PC-9 (cell line): ENCODE measurements around the gene TUBB4B.

Experiments
- EZH2 ChIP-seq: fragments of 200-600 bp; sonication (generic); IDR thresholded peaks from 2 replicates; pipeline ENCODE4 v1.8.0; 2017; ENCODE audit warnings: antibody characterized with exemption, low read depth
- TF ChIP-seq, protein P1 (sequence below): fragments of 200-600 bp; sonication (generic); conservative IDR thresholded peaks from 2 replicates; pipeline ENCODE4 v1.6.1; 2017; ENCODE audit warnings: mixed run types, antibody characterized with exemption, mild to moderate bottlenecking, moderate library complexity

DNA sequence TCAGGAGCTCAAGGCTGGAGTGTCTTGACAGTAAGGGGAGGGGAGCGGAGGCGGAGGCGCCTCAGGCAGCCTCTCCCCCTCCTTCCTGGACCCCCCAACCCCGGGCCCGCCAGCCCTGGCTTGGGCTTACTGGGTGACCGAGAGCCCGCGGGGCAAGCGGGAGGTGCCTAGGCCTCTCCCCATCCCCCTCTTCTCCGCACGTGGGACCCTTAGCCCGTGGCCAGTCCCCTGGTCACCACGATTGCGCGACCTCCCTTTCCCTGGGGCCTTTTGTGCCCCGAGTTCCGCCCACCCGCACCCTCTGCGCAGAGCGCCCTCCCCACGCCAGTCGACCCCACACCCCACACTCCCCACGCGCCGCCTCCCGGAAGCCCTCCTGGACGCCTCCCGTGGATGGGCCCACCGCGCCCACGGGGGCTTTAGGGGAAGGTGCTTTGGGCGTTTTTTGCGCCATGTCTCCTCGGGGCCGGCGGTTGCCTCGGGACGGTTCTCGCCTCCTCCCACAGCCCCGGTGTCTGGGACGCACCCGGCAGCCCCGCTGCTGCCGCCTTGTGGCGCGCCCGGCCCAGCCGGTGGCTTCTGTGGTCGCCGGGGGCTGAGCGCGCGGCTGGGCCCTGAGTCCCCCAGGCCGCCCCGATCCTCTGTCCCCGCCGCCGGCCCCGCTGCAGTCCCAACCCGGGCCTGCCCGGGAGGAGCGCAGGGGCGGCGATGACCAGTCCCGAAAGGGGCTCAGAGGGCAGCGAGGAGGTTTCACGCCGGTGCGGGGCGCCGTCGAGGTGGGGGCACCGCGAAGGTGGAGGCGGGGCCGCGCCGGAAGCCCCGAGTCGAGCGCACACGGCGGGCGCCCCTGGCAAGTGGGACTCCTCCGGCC lies 39.6 kb downstream of the TUBB4B start:
- TF ChIP-seq, protein P1, sequence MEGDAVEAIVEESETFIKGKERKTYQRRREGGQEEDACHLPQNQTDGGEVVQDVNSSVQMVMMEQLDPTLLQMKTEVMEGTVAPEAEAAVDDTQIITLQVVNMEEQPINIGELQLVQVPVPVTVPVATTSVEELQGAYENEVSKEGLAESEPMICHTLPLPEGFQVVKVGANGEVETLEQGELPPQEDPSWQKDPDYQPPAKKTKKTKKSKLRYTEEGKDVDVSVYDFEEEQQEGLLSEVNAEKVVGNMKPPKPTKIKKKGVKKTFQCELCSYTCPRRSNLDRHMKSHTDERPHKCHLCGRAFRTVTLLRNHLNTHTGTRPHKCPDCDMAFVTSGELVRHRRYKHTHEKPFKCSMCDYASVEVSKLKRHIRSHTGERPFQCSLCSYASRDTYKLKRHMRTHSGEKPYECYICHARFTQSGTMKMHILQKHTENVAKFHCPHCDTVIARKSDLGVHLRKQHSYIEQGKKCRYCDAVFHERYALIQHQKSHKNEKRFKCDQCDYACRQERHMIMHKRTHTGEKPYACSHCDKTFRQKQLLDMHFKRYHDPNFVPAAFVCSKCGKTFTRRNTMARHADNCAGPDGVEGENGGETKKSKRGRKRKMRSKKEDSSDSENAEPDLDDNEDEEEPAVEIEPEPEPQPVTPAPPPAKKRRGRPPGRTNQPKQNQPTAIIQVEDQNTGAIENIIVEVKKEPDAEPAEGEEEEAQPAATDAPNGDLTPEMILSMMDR = no peak
- no peak for TF ChIP-seq EZH2
